Nucleus accumbens (tissue), 56 donors: ENCODE data around the gene CRNN.

Experiments used
- DNase-seq, 56 donors: peaks; one replicate each; lab custom pipeline; 2025; lab: John Stamatoyannopoulos, UW

The CRNN gene

DNA sequence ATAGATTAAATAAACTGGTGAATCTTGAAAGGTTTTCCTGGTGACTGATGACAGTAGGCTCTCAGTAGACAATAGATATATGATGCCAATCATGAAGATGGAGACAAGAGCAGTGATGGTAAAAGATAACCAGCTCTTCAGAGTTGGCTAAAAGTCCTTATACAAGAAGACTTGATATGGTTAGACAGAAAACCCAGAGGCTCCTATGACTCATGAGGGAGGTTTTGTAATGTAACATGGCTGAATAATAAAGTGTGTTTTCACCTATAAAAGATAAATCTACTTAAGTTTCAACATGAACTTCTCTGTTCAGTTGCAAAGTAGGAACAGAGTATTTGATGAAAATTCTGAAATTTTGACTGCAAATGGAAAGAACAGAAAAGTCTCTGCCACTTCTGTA is 12.7 kb upstream of the CRNN start:
- DNase-seq: no peak

DNA sequence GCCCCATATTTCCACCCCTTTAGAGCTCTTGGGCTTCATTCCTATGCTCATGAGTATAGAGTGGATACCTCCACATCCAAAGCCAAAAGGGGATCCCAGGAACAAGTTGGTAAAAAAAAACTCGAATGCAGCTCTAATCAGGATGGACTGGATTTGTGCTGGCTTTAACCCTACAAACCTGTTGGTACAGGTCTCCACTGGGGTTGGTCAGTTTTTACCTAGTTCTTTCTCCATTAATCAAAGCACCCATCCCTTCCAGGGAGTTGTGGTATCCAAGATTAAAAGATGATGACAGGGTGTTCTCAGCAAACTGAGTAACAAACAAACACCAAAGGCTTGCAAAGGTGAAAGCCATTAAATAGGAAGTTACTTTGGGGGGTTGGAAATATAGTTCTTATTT is 5.9 kb upstream of the CRNN start:
- DNase-seq: no peak

DNA sequence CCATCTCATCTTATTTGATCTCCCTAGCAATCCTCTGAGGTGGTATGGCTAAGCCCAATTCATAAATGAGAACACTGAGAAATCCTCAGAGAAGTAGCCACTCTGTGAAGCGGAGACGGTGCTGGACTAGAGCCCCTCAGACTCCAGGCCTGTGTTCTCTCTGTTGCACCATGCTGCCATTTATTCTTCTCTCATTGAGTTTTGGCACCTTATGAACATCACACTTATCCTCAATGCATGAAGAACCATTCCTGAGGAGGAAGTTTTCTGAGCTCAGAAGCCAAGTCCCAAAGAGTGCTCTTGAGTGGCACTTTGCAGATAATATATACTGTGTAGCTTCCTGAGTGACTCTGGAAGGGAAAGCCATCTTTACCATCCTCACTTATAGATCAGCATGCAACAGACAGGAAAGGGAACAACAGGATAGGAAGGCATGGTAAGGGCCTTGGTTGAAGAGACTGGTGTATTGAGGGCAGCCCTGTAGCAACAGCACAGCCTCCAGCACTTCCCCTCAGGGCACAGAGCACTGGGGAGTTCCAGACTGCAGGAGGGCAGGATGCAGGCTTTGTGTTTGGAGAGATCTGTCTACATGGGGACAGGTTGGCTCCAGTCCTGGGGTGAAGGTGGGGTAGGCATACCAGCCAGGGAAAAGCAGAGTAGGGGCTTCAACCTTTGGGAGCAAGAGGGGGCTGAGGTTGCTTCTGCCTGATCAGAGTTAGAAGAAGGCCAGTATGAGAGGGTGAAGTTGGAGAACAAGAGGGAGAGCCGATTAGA is 1.6 kb upstream of the CRNN start:
- DNase-seq: no peak

DNA sequence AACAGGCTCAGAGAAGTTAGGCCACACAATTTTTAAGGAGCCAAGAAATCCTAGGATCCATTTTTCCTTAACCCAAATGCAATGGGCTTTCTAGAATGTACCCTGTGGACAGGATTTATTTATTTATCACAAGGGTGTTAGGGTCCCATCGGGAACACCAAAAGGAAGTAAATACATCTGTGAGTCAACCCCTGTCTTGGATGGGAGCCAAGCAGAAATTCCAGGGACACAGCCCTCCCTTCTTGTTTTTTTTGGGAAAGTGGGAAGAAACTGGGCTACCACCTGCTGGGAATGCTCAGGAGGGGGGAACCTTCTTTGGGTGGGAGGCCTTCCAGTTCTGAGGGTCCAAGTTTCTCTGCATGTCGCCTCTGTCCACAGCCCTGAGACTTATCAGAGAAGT is 1.3 kb downstream of the CRNN start:
- DNase-seq: no peak

DNA sequence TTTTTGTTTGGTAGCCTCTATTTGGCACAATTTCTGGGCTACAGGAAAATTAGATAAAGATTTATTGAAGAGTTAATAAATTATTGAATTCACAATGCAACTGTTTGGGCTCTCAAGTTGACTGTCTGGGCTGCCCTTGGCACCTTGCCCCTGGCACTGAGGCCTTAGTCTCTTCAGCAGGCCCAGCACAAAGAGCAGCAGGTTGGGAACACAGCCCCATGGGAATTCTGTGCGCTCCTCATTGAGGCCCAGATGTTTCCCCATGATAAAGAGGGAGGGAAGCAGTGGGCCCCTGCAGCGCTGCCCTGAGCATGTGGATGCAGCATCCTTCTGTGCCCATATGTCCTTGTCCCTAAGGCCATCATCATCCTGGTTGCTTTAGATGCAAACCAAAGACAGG is 2.9 kb downstream of the CRNN start:
- DNase-seq: no peak

DNA sequence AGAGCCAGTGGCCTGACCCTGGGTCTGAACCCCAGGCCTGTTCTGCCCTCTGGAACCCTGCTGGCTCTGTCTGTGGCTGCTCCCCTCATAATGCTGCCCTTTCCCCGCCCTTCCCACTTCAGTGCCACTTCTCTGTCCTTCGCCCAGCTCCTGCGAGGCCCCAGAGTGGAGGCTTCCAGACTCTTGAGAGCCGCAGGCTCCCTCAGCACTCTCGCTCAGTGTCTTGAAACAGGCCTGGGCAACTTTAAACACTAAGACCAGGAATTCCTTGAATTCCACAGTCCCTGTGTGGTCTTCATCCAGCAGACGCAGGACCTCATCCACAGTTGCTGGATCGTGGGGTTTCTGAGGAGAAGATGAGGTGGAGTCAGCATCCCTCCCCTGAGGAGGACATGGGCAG is 3.5 kb downstream of the CRNN start:
- no peak for DNase-seq

DNA sequence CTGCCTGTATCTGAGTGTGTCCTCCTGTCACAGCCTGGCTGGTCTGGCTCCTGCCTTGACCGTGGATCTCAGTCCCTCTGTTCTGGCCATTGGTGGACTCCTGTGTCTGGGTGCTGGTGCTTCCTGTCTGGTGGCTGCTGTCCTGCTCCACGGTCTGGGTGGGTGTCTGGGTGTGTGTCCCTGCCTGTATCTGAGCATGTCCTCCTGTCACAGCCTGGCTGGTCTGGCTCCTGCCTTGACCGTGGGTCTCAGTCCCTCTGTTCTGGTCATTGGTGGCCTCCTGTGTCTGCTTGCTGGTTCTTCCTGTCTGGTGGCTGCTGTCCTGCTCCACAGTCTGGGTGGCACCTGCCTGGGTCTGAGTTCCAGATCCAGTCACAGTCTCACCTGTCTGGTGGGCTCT is 4.0 kb downstream of the CRNN start:
- no peak for DNase-seq

DNA sequence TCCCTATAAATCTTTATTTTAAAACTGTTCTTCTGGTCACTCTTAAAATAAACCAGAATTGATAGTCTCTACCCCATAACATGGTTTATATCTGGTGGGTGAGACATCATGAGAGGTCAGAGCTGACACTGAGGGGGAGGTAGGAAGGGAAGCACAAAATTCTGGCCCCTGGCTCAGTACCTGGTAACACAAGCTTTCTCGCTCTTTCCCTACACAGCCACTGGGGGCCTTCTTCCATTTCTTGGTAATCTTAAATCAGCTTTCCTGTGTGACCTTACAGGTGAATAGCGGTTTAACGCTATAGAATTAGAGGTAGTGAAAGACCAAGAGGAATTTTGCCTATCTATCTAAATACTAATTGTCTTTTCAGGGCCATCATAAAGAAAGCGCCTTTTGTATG is 5.4 kb downstream of the CRNN start:
- DNase-seq: no peak

DNA sequence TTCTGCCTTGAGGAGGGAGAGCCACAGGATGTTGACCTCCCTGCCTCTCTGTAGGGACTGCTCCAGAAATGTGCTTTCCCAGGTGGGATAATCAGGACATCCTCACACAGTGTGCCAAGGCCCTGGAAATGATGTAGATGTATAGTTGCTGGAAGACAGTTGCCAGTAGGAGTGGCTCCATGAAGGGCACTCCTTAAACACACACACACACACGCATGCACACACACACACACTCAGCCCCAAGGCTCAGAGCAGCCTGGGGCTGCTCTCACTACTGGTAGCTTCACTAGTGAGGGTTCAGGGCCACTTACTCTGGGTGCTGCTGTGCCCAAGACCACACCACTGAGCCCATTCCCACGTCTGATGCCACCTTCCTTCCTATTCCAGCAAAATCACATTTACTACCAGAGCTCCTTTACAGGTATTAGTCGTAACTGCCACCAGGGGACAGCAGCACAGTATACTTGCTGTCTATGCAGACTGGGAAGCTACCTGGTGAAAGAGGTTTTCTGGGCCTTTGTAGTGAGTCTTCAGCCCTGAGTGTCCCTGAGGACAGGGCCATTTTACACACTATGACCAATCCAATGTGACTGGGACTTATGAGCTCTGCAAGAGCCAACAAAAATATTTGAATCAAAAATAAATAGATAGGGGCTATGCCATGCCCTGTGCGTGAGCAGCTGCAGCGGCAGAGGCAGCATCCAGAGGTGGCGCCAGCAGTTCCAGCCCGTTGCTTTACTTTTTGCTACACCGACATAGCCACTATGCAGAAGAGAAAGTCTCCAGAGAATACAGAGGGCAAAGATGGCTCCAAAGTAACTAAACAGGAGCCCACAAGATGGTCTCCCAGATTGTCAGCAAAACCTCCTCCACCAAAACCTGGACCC is 15.0 kb downstream of the CRNN start:
- no peak for DNase-seq

DNA sequence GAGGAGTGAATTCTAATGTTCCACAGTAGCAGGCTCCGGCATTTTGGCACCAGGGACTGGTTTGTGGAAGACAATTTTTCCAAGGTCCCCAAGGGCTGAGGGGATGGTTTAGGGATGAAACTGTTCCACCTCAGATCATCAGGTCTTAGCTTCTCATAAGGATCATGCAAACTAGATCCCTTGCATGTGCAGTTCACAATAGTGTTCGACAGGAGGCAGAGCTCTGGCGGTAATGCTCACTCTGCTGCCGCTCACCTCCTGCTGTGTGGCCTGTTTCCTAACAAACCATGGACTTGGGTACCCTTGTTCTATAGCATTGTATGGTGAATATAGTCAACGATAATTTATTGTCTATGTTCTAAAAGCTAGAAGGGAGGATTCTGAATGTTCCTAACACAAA is 16.6 kb downstream of the CRNN start:
- DNase-seq: no peak

DNA sequence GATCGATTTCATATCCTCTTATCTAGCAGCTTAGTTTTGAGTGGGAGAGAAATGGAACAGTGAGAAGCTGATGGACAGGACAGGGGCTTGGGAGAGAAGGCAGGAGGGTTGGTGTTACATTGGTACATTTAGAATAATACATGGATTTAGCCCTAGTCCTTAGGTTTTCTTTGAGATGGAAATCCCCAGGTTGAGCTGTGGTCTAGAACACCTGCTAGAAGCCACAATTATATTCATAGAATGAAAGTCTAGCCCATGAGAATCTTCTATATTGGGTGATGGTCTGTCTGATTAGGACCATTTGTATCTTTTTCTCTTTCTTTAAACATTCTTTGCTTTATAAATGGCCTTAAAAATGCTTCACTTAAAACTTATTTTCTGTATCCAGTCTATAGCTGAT is 19.9 kb downstream of the CRNN start:
- DNase-seq: no peak

DNA sequence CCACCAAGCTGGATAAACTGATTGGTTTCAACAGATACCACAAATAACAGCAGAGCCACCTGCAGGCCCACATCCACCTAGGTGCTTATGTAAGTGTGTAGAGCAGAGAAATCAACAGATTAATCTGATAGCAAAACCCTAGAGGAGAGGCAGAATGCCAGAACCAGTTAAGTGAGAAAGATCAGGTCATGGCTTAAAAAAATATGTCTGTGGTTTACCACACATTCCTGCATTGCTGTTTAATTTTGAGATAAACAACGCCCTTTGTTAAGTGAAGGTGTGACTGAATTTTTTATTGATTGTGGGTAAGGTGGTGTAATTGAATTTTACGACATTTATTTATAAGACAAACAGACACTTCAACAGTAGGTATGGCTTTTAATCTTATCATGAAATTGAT is 21.2 kb downstream of the CRNN start:
- DNase-seq: no peak

DNA sequence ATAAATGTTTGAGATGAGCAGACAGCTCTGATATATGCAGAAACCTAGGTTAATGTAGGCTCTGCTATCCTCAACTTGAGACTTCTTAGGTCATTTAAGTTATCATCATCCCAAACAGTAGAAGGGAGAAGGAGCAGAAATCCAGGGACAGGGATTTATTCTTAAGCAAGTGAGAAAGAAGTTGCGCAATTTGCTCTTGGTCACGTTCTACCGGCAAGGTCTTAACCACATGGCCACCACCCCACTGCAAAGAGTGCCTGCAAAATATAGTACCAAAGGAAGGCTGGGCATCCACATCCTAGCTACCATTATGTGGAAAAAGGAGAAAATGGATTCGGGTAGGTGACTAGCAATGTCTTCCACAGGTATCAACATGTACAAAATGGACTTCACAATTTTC is 25.2 kb downstream of the CRNN start:
- DNase-seq: no peak

DNA sequence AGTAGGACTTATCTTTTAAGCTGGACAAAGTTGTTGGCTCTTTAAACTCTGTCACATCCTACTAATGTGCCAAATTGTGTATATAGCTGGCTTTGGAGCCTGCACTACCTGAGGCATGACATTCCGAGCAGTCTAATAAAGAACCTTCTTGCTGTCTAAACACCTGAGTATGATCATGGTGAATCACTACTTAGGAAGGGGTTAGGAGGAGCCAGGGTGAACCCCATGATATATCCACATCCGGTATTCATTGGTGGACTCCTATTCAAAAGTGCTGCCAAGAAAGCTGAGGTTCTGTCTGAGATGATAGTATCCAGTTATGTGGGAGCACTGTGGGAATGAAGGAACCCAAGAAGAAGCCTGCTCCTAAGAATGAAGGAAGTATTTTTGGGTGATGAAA is 27.1 kb downstream of the CRNN start:
- no peak for DNase-seq

DNA sequence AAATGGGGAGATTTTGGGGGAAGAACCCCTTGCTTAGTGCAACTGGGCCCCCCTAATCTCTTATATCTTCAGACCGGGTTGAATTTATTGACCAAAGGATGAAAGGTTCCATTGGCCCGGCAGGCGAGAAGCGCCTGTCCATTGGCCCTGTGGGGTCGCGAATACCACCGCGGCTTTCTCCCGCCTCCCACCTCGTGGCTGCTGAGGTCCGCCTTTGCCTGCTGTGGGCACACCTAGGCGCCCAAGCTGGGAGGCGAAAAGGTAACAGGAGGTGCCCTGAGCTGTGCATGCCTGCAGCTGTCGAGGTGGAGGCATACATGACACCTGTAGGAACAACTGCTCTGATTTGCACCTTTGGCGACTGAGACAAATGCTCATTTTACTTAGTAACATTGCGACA is 33.1 kb downstream of the CRNN start:
- no peak for DNase-seq

DNA sequence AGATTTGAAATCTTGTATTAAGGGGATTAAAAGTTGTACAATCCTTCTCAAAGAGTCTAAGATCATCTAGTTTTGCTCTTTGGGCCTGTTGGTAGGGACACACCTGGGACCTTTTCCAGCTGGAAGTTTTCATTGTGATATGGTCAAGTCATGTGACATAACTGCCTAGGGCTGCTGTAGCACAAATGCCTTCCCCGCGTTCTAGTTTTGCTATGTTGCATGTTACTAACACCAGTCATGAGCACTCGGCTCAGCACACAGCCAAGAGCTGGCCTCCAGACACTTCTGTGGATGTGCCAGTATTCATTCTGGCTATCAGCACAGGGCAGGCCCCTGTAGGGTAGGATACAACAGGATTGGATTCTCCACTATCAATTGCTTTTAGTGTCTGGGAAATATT is 39.6 kb downstream of the CRNN start:
- DNase-seq: no peak

DNA sequence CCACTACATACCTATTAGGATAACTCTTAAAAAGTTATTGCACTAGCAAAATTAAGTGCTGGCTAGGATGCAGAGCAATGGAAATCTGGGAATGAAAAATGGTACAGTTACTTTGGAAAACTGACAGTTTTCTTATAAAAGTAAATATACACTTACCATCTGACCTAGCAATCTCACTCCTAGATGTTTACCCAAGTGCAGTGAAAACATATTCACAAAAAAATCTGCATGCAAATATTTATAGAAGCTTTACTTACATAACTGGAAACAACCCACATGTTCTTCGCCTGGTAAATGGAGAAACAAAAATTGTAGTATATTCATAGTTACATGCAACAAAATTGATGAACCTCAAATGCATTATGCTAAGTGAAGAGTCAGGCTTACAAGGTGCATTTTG is 41.4 kb downstream of the CRNN start:
- no peak for DNase-seq

DNA sequence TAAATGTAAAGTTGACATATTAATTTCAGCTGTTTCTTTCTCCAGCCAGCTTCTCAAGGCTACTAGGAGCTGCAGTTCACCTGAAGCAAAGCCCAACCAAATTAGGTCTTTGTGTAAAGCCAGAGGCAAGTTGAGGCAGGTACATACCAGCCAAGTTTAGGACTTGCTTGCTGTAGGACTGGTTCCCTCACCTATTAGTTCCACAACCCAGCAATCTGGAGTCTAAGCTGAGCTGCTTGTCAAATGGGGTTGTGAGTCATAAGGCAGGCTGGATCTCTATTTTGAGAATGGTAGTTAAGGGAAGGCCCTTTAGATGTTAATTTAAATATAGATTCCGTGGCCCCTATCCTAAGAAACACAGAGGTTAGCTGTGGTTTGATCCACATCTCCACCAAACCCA is 46.6 kb downstream of the CRNN start:
- no peak for DNase-seq

DNA sequence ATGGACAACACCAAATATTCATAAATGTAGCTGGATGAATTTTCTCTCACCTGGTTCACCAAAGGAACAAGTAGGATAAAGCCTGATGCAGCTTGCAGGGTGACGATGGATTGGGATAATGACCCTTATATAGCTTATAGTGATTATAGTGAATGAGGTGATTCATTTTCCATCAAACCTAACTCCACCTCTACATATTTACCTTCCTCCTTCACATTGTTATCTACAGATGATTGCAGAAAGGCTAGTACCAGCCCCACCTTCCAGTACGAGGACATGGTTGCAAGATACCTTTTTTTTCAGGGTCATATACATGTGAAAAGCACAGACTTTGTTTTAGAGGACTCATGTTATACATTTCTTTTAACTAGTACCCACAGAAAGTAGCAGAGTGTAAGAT is 54.2 kb downstream of the CRNN start, which contains the start of gene FLG2:
Gene FLG2 (minus strand): TSS at position 101 of the 400 bp plus-strand sequence. CDS start 1,122 bp downstream, outside the sequence.
- no peak for DNase-seq
